HFF-Myc (cell line): ENCODE measurements around the gene TSEN15.
"Not testable (repeated sequence)": the region's sequence is repeated elsewhere in the genome, so short reads cannot be mapped to it uniquely, and the experiment has no call there.

ENCODE experiments used
- DNase-seq: peaks from one replicate; pipeline ENCODE4 v3.0.0-alpha.2; 2011; ENCODE audit warnings: low read depth; ENCODE audit errors: extremely low read depth
- H3K4me3 ChIP-seq: replicated peaks from 2 replicates; pipeline ENCODE4 v1.5.1; 2011; ENCODE audit warnings: low read depth, mild to moderate bottlenecking, control low read depth, low read length
- CTCF ChIP-seq: IDR thresholded peaks from 2 replicates; pipeline ENCODE4 v1.5.1; 2012; ENCODE audit warnings: mild to moderate bottlenecking, low read depth, low read length, control low read depth; ENCODE audit errors: missing control alignments

The TSEN15 gene

GRCh38 chr1:184034761-184035379, 16.7 kb upstream of the TSEN15 start:
- H3K4me3 ChIP-seq, result no peak overlapping the region
- no peak for DNase-seq
- TF ChIP-seq CTCF, result no peak

- H3K4me3 ChIP-seq, result peak overlapping the region; percentile 55
- TF ChIP-seq CTCF, result no peak
- DNase-seq, result no peak
These were observed 15.6 kb upstream of the TSEN15 start for GRCh38 chr1:184035719-184036516.

GRCh38 chr1:184036517-184036949, 15.0 kb upstream of the TSEN15 start:
- peak overlapping the region; percentile 55 for H3K4me3 ChIP-seq
- no peak for TF ChIP-seq CTCF
- no peak for DNase-seq

- no peak for TF ChIP-seq CTCF
- peak overlapping the region; percentile 55 for H3K4me3 ChIP-seq
- DNase-seq, result no peak
These were observed 13.5 kb upstream of the TSEN15 start for GRCh38 chr1:184037849-184038591.

- TF ChIP-seq CTCF, result no peak
- no peak for DNase-seq
- H3K4me3 ChIP-seq, result no peak overlapping the region
These were observed 12.4 kb upstream of the TSEN15 start for GRCh38 chr1:184039126-184039525.

GRCh38 chr1:184041731-184042130, 9.8 kb upstream of the TSEN15 start:
- no peak overlapping the region for H3K4me3 ChIP-seq
- no peak for TF ChIP-seq CTCF
- no peak for DNase-seq

- H3K4me3 ChIP-seq, DNase-seq: not testable (repeated sequence)
These were observed 8.2 kb upstream of the TSEN15 start for GRCh38 chr1:184043315-184043714.
